DMS53 treated with DMSO at 0.1 percent for 48 hours (cell line): Measurements from ENCODE around the gene RER1.

ENCODE experiments used
- DNase-seq: peaks from one replicate; lab custom pipeline; 2025; ENCODE audit not compliant: unreplicated experiment; lab: John Stamatoyannopoulos, UW

Gene RER1

DNA sequence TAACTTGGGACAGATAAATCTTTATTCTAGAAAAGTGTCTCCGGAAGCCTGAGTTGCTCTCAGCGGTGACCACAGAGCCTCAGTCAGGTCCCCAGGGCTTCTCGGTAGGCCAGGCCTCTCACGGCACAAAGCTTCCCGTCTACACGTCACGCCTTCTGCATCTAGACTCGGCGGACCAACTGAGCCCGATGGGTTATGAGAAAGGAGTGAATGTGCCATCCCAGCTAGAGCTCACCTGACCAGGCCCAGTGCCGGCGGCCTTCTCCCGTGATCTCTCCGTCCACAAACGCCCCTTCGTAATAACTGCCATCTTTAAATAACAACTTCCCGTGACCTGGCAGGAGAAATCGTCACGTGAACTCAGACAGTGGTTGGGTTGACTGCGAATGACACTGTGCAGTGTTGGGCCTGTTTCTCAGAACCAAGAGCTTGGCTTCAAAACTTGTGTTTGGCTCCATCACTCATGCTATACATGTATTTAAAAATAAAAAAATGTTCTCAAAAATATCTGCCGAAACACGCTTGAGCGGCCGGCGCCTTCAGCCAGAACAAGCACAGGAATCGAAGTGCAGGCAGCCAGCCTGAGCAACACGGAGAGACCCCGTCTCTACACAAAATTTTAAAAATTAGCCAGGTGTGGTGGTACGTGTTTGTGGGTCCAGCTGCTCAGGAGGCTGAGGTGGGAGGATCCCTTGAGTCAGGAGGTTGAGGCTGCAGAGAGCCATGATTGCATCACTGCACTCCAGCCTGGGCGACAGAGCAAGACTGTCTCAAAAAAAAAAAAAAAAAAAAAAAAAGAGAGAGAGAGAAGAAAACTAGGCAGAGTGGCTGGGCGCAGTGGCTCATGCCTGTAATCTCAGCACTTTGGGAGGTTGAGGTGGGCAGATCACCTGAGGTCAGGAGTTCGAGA, 3.4 kb upstream of the RER1 start:
- no peak for DNase-seq

DNA sequence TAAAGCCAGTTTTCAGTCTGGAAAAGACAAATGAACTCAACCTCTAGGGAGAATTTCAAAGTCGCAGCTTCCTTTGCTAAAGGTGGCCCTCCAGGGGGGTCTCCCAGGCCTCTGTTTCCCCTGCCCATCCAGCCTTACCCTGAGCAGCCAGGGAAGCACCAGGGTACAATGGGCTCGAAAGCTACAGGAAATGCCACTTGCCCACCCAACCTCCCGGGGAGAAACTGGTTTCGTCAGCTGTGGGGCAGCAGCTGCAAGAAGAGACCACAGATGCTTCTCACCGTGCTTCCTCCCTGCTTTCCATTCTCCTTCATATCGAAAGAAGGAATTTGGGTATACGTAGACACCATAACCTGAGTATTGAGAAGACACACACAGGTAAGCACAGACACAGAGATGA, 2.0 kb upstream of the RER1 start:
- DNase-seq, result no peak

DNA sequence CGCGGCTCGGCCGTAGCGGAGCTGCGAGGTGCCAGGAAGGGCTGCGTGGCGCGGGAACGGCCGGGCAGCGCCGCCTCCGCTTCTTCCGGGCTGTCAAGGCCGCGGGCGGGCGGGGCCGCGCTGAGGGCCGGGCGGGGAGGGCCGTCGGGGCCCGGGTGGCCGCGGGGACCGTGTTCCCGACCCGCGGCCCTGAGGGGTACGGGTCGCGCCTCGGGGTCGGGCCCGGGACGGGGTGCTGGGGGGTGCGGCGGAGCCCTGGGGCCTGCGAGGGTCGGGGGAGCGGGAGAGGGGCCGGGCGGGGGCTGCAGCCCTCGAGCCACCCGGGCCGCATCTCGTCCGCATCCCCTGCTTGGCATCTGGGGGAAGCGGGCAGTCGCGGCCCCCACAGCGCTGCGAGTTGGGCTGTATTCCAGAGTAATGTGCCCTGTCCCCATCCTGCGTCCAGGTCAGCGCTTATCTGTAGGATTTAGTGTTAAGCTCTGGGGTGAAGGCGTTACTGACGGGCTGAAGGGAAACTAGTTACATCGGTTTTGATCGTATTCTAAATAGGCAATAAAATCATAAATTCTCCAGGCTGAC, 379 bp downstream of the RER1 start:
- DNase-seq, result no peak

GRCh38 chr1:2392686-2393085, 1.0 kb downstream of the RER1 start:
- DNase-seq, result no peak

- no peak for DNase-seq
These were observed 1.8 kb downstream of the RER1 start for GRCh38 chr1:2393471-2393877.

GRCh38 chr1:2394220-2394619, 2.6 kb downstream of the RER1 start:
- DNase-seq, result no peak

DNA sequence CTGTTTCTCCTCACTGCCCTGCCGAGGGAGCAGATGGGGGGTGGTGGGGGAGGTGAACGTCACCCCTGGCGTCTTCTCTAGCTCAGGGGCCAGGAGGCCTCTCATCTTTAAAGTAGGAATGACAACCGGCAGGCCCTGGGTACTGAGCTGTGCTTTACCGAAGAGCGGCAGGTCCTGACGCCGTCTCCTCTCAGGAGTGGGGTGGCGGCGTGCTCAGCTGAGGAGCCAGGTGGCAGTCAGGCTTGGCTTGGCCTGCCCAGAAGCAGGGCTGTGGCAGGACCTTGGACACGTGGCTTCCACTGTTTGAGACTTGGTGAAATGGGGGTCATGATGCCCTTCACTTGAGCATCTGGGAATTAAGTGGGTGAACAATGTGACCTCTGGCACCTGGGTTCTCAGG, 3.1 kb downstream of the RER1 start:
- no peak for DNase-seq

DNA sequence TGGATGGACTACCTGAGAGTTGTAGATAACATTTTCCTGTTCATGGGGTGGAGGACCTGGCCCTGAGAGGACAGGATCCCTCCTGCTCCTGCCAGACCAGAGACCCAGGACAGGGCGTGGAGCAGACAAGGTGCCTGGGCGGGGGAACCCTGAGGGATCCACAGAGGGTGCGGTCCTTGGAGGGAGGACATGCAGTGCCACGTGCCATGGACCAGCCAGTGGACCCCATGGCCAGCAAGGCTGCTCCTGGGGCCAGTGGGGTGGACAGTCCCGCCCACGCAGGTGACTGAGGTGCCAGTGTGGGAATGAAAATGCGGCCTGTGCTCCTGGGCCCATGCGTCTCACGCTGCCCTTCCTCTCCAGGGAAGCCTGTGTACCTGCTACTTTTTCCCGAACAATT, 3.6 kb downstream of the RER1 start:
- no peak for DNase-seq

DNA sequence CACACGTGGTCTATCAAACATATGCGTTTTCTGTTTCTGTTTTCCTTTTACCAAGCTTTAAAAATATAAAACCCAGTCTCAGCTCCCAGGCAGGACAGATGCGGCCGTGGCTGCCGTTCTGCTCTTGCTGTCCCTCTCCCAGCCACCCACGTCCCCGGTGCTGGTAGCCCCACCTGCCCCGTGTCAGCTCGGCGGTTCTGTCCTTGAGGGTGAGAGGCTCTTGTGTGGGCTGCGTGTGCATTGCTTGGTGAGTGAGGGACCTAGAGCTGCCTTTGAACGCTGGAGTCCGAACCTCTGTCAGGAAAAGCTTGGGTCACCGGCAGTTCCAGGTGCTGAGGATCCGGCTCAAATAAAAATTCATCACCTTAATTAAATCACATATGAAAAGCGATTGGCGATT, 4.4 kb downstream of the RER1 start:
- no peak for DNase-seq

DNA sequence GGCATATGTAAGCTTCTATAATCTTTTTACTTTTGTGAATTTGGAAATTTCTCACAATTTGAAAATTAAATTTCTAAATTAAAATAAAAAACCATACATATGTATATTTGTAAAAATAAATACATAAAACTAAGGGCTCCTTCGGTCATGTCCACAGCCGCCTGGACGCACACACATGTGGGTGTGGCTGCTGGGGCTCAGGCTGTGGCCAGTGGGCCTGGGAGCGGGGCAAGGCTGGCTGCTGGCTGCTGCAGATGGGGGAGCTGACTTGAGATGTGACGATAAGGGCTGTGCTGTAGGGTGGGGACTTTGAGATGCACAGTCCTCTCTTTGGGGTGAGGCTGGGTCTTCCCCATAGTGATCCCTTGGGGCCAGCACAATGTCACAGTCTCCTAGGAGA, 4.8 kb downstream of the RER1 start:
- DNase-seq, result no peak

DNA sequence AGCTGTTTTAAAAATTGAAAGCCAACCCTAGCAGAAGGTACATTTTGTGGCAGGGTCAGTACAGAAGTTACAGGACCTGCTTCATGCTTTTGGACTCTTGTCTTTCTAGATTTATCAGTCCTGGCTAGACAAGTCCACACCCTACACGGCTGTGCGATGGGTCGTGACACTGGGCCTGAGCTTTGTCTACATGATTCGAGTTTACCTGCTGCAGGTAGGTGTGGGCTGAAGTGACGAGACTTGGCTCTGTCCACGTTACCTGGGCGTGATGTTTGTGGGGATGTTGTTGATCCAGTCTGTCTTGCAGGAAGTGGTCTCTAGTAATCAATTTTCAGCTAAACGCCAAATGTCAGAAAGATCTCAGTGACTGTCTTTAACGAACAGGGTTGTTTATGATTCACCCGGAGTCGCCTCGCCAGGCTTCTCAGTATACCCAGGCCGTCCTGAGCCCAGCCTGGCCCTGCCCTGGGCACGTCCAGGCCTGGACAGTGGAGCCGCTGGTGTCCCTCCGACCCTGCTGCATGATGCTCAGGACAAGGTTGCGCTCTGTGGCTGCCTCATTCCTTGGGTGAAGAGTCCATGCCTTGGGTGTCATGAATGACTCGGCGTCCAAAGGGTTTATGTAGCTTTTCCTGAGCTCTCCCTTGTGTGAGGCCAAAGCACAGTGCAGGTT, 5.5 kb downstream of the RER1 start:
- no peak for DNase-seq

DNA sequence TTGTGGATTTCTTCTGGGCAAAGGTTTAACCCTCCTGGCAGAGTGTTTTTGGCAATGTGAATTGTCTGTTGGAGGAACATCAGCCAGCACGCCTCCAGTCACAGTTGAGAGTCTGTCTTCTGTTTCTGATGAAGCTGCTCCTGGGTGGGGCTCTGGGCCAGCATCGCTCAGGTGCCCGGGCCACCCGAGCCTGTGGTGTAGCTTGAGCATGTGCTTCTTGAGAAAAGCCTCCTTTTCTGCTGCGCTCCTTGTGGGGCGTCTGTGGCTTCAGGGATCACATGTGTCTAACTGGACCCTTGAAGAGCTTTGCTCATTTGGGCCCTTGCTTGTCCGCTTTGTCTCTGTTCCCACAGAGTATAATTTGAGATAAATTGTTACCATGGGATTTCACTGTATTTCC, 7.2 kb downstream of the RER1 start:
- no peak for DNase-seq

DNA sequence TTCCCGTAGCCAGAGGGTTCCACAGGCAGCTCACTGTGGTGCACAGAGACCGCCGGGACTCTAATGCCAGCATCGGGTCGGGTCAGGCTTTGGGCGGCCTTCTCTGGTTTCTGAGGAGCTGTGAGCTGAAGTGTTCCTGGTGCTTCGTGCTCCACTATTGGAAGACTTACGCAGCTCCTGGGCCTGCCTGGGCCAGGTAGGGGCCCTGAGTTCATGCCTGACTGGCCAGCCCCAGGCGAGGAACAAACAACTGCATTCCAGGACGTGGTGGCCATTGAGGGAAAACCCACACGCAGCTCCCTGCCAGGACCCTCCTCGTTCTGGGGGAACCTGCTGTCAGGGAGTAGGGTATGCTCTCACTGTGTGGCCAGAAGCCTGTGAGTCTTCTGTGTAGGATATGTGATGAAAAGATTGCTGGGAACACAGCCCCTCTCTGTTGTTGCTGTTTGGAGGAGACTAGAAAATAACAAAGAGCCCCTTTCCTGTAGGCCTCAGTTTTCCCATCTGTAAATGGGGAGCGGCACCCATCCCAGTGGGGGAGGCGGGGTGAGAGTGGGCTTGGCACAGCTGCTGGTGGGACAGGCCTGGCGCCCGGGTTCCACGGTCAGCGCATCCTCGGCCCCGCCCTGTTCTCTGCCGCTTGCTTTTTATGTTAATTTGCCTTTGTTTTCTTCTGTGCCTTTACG, 8.4 kb downstream of the RER1 start:
- DNase-seq, result no peak

DNA sequence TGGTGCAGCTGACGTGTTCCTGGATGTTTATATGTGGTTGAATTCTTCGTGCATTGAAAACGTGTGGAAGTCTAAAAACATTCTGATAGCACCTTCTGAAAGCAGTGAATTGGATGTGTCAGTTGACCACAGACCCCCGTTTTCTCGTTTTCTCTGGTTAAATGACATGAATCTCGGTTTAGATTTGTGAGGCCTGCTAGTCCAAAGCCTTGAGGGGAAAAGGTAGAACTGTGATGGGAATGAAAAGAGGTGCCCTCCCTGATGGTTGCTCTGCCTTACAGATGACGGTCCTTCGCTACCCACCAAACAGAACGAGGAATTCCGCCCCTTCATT, 8.9 kb downstream of the RER1 start:
- DNase-seq, result no peak

- no peak for DNase-seq
These were observed 9.5 kb downstream of the RER1 start for GRCh38 chr1:2400950-2401649.

GRCh38 chr1:2402420-2402819, 10.8 kb downstream of the RER1 start:
- no peak for DNase-seq

GRCh38 chr1:2403273-2403672, 11.6 kb downstream of the RER1 start:
- no peak for DNase-seq

DNA sequence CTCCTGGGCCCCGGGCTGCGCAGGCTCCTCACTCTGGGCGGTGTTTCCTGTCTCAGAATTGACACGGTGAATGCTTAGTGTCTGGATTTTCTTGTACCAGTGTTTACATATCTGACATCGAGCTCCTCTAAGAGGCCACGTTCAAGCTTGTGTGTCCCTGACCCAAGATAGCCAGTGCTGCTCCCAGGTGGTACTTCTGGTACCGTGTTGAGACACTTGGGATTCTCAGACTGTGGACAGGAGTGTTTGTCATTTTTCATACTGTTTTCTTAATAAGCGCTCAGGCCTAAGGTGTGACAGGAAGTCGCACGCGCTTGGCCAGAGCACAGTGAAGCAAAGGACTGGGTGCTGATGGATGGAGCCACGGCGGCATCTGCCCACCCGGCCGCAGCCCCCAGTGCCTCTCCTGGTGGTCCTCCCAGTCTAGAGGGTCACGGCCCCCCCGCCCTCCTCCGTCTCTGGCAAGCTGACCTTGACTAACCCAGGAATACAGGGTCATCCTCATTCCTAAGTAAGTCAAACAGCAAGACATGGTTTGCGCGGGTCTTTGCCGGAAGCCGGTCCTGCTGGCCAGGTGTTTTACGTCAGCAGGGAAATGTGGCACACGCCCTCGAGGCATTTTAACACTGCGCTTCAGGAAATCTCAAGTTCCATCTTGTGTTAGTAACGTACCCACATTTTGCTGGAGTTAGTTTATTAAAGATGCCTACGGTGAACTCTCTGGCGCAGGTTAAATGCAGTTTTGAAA, 12.7 kb downstream of the RER1 start:
- DNase-seq, result no peak

- no peak for DNase-seq
These were observed 13.4 kb downstream of the RER1 start for GRCh38 chr1:2404890-2405511.
